Panc1 (cell line): ENCODE data around the gene POLK.

Source experiments
- POLR2AphosphoS5 ChIP-seq: IDR thresholded peaks from 2 replicates; pipeline ENCODE4 v1.6.1; 2012; ENCODE audit warnings: mild to moderate bottlenecking, low read depth, low read length, moderate library complexity
- TF ChIP-seq, protein P1 (sequence below): fragments of 450-650 bp; IDR thresholded peaks from 2 replicates; pipeline ENCODE4 v1.5.1; 2017; ENCODE audit warnings: mild to moderate bottlenecking
- TF ChIP-seq, protein P2 (sequence below), 2 experiments: IDR thresholded peaks; 2 replicates each; pipeline ENCODE4 v1.6.1; 2011 to 2012; ENCODE audit warnings: low read depth in 2 of 2, control low read depth in 1 of 2, low read length in 1 of 2, mild to moderate bottlenecking in 1 of 2, moderate library complexity in 1 of 2; ENCODE audit not compliant: insufficient read depth in 1 of 2

DNA sequence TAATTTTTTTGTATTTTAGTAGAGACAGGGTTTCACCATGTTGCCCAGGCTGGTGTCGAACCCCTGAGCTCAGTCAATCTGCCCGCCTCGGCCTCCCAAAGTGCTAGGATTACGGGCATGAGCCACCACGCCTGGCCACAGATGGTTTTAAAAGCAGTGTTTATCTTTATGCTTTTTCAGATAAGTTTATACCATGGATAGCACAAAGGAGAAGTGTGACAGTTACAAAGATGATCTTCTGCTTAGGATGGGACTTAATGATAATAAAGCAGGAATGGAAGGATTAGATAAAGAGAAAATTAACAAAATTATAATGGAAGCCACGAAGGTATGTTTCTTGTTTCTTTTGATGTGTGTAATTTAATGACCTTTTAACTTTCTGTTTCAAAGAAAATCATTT lies 35.1 kb downstream of the POLK start:
- TF ChIP-seq, protein P1, sequence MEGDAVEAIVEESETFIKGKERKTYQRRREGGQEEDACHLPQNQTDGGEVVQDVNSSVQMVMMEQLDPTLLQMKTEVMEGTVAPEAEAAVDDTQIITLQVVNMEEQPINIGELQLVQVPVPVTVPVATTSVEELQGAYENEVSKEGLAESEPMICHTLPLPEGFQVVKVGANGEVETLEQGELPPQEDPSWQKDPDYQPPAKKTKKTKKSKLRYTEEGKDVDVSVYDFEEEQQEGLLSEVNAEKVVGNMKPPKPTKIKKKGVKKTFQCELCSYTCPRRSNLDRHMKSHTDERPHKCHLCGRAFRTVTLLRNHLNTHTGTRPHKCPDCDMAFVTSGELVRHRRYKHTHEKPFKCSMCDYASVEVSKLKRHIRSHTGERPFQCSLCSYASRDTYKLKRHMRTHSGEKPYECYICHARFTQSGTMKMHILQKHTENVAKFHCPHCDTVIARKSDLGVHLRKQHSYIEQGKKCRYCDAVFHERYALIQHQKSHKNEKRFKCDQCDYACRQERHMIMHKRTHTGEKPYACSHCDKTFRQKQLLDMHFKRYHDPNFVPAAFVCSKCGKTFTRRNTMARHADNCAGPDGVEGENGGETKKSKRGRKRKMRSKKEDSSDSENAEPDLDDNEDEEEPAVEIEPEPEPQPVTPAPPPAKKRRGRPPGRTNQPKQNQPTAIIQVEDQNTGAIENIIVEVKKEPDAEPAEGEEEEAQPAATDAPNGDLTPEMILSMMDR: no peak
- TF ChIP-seq, protein P2, sequence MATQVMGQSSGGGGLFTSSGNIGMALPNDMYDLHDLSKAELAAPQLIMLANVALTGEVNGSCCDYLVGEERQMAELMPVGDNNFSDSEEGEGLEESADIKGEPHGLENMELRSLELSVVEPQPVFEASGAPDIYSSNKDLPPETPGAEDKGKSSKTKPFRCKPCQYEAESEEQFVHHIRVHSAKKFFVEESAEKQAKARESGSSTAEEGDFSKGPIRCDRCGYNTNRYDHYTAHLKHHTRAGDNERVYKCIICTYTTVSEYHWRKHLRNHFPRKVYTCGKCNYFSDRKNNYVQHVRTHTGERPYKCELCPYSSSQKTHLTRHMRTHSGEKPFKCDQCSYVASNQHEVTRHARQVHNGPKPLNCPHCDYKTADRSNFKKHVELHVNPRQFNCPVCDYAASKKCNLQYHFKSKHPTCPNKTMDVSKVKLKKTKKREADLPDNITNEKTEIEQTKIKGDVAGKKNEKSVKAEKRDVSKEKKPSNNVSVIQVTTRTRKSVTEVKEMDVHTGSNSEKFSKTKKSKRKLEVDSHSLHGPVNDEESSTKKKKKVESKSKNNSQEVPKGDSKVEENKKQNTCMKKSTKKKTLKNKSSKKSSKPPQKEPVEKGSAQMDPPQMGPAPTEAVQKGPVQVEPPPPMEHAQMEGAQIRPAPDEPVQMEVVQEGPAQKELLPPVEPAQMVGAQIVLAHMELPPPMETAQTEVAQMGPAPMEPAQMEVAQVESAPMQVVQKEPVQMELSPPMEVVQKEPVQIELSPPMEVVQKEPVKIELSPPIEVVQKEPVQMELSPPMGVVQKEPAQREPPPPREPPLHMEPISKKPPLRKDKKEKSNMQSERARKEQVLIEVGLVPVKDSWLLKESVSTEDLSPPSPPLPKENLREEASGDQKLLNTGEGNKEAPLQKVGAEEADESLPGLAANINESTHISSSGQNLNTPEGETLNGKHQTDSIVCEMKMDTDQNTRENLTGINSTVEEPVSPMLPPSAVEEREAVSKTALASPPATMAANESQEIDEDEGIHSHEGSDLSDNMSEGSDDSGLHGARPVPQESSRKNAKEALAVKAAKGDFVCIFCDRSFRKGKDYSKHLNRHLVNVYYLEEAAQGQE (IDR thresholded peaks at IDR 0.05; ENCODE audit: insufficient read depth in 1 of 2, low read depth in 2 of 2, low read length in 1 of 2): no peak
- no peak for TF ChIP-seq POLR2AphosphoS5
